Measurements from ENCODE around the gene ACTG1. TPM values are rescaled to one million over a fixed set of nuclear protein-coding genes. Genes with fewer than 3 reads are reported as not detected.

Gene ACTG1
- total and polyA plus RNA-seq, 9 of the 15 experiments (the other 6 are each of a cell fraction or from before 2014, with no cell fraction given), result 224 to 1,775 (median 568) TPM

GRCh38 chr17:81519284-81520020 is 6.9 kb upstream of the ACTG1 start (continued):
- TF ChIP-seq ATF6 (CRISPR knock-in tag; IDR thresholded peaks at IDR 0.05), result no peak
- TF ChIP-seq SRF (CRISPR knock-in tag; IDR thresholded peaks at IDR 0.05), result no peak
- TF ChIP-seq TEAD1 (CRISPR knock-in tag; IDR thresholded peaks at IDR 0.05), result no peak
- TF ChIP-seq SLC30A9 (CRISPR knock-in tag; IDR thresholded peaks at IDR 0.05), result no peak
- TF ChIP-seq ZBTB49 (CRISPR knock-in tag; IDR thresholded peaks at IDR 0.05; ENCODE audit: borderline replicate concordance), result peak; percentile 62; the same call in 1 of the 2 replicates
- TF ChIP-seq NR2C1 (IDR thresholded peaks at IDR 0.05), result no peak
- TF ChIP-seq NR2C1 (tag; IDR thresholded peaks at IDR 0.05), result no peak
- TF ChIP-seq ETS2 (tag; IDR thresholded peaks at IDR 0.05; ENCODE audit: borderline replicate concordance, poor library complexity, severe bottlenecking), result no peak
- no peak for TF ChIP-seq HDAC6 (IDR thresholded peaks at IDR 0.05; ENCODE audit: low read depth, low read length)
- no peak for TF ChIP-seq ZBTB17 (CRISPR knock-in tag; IDR thresholded peaks at IDR 0.05)
- no peak for TF ChIP-seq HNRNPLL (IDR thresholded peaks at IDR 0.05; ENCODE audit: low read depth, low read length, poor library complexity, severe bottlenecking)
- no peak for TF ChIP-seq ESRRA (IDR thresholded peaks at IDR 0.05; ENCODE audit: borderline replicate concordance, low read depth)
- TF ChIP-seq ZBTB34 (CRISPR knock-in tag; IDR thresholded peaks at IDR 0.05), result no peak
- TF ChIP-seq THRB (CRISPR knock-in tag; conservative IDR thresholded peaks at IDR 0.05), result no peak

All from K562 (cell line).